T-helper 22 cell (primary cell): ENCODE measurements around the gene SEMA6B.

Source experiments
- DNase-seq: peaks from one replicate; pipeline ENCODE4 v3.0.0-alpha.2; 2020; ENCODE audit warnings: low read depth

The SEMA6B gene

GRCh38 chr19:4507804-4508203 lies 51.7 kb downstream of the SEMA6B start:
- DNase-seq = no peak

- no peak for DNase-seq
Observed at GRCh38 chr19:4507150-4507452, 52.4 kb downstream of the SEMA6B start.

- no peak for DNase-seq
Observed at GRCh38 chr19:4506449-4507149, 52.9 kb downstream of the SEMA6B start.

- DNase-seq = no peak
Observed at GRCh38 chr19:4505570-4506448, 53.7 kb downstream of the SEMA6B start.

- DNase-seq = no peak
Observed at GRCh38 chr19:4504891-4505569, 54.5 kb downstream of the SEMA6B start.

GRCh38 chr19:4504297-4504701 lies 55.2 kb downstream of the SEMA6B start:
- DNase-seq = no peak

- no peak for DNase-seq
Observed at GRCh38 chr19:4503825-4504170, 55.7 kb downstream of the SEMA6B start.

GRCh38 chr19:4503132-4503824 lies 56.2 kb downstream of the SEMA6B start:
- DNase-seq = no peak

- no peak for DNase-seq
Observed at GRCh38 chr19:4502282-4503131, 57.0 kb downstream of the SEMA6B start.

GRCh38 chr19:4501691-4502090 lies 57.8 kb downstream of the SEMA6B start:
- no peak for DNase-seq

- no peak for DNase-seq
Observed at GRCh38 chr19:4500841-4501591, 58.5 kb downstream of the SEMA6B start.

GRCh38 chr19:4499855-4500254 lies 59.6 kb downstream of the SEMA6B start:
- no peak for DNase-seq

GRCh38 chr19:4499318-4499717 lies 60.2 kb downstream of the SEMA6B start:
- no peak for DNase-seq

GRCh38 chr19:4498694-4499093 lies 60.8 kb downstream of the SEMA6B start:
- DNase-seq = no peak

- DNase-seq = no peak
Observed at GRCh38 chr19:4497770-4498389, 61.6 kb downstream of the SEMA6B start.

- DNase-seq = no peak
Observed at GRCh38 chr19:4496304-4496703, 63.2 kb downstream of the SEMA6B start.

GRCh38 chr19:4495471-4495870 lies 64.0 kb downstream of the SEMA6B start:
- no peak for DNase-seq

GRCh38 chr19:4494691-4495064 lies 64.8 kb downstream of the SEMA6B start:
- DNase-seq = no peak

GRCh38 chr19:4493929-4494690 lies 65.4 kb downstream of the SEMA6B start:
- no peak for DNase-seq
